Subcutaneous abdominal adipose tissue (tissue), 5 donors: ENCODE data around the gene F10.
"Not testable (repeated sequence)": the region's sequence is repeated elsewhere in the genome, so short reads cannot be mapped to it uniquely, and the experiment has no call there.

Source experiments
- H3K27ac ChIP-seq: one replicate; pipeline ENCODE4 v1.7.0; 2013; ENCODE audit warnings: low read depth, mild to moderate bottlenecking, inconsistent platforms, low read length, moderate library complexity
- H3K27me3 ChIP-seq, 5 donors: one replicate each; pipeline ENCODE4 v1.7.0; 2013; ENCODE audit warnings: low read length in 5 of 5, inconsistent platforms in 1 of 5; ENCODE audit not compliant: control insufficient read depth in 5 of 5, insufficient read depth in 4 of 5
- H3K36me3 ChIP-seq, 5 donors: one replicate each; pipeline ENCODE4 v1.7.0; 2013; ENCODE audit warnings: low read length in 5 of 5; ENCODE audit not compliant: control insufficient read depth in 5 of 5, insufficient read depth in 5 of 5
- H3K4me1 ChIP-seq, 5 donors: one replicate each; pipeline ENCODE4 v1.7.0; 2013; ENCODE audit warnings: low read length in 5 of 5, mild to moderate bottlenecking in 3 of 5, moderate library complexity in 1 of 5; ENCODE audit not compliant: control insufficient read depth in 5 of 5, insufficient read depth in 5 of 5
- H3K4me3 ChIP-seq, 5 donors: one replicate each; pipeline ENCODE4 v1.7.0; 2013; ENCODE audit warnings: low read length in 5 of 5, low read depth in 1 of 5
- H3K9ac ChIP-seq, 5 donors: one replicate each; pipeline ENCODE4 v1.7.0; 2013; ENCODE audit warnings: low read length in 5 of 5, mild to moderate bottlenecking in 4 of 5, moderate library complexity in 3 of 5
- H3K9me3 ChIP-seq, 5 donors: one replicate each; pipeline ENCODE4 v1.7.0; 2013; ENCODE audit warnings: low read length in 5 of 5; ENCODE audit not compliant: control insufficient read depth in 5 of 5
- donor health status: healthy.
- donor health status: healthy.
- donor health status: healthy.
- donor health status: healthy.
- donor health status: healthy.

Gene F10

GRCh38 chr13:113098162-113098732 lies 24.4 kb upstream of the F10 start:
- no peak overlapping the region for H3K9ac ChIP-seq
- peaks cover 4 to 31% (median 23%) of the 10 kb centered on the region in 5 donors for H3K27me3 ChIP-seq
- H3K4me3 ChIP-seq, result no peak overlapping the region
- no peak overlapping the region for H3K27ac ChIP-seq
- peaks cover 0 to 33% (median 23%) of the 10 kb centered on the region in 5 donors for H3K36me3 ChIP-seq
- peaks cover 0 to 1% (median 0%) of the 10 kb centered on the region in 5 donors for H3K4me1 ChIP-seq
- no peaks in the 10 kb centered on the region for H3K9me3 ChIP-seq

- H3K27ac ChIP-seq, result no peak overlapping the region
- peaks cover 0 to 1% (median 0%) of the 10 kb centered on the region in 5 donors for H3K4me1 ChIP-seq
- H3K27me3 ChIP-seq, result peaks cover 9 to 31% (median 18%) of the 10 kb centered on the region in 5 donors
- H3K4me3 ChIP-seq, result no peak overlapping the region
- H3K9ac ChIP-seq, result no peak overlapping the region
- peaks cover 0 to 31% (median 23%) of the 10 kb centered on the region in 5 donors for H3K36me3 ChIP-seq
- no peaks in the 10 kb centered on the region for H3K9me3 ChIP-seq
Observed at GRCh38 chr13:113099142-113099541, 23.5 kb upstream of the F10 start.

- peaks cover 3 to 35% (median 14%) of the 10 kb centered on the region in 5 donors for H3K27me3 ChIP-seq
- not testable (repeated sequence) for H3K27ac ChIP-seq, H3K9ac ChIP-seq, H3K9me3 ChIP-seq, H3K4me1 ChIP-seq, H3K4me3 ChIP-seq
- H3K36me3 ChIP-seq, result peaks cover 0 to 10% (median 3%) of the 10 kb centered on the region in 5 donors
Observed at GRCh38 chr13:113102302-113102701, 20.3 kb upstream of the F10 start.

- Histone ChIP-seq H3K4me1 (peaks cover 0 to 1% (median 0%) of the 10 kb centered on the region in 5 donors), H3K27ac (no peak overlapping the region)
Observed at GRCh38 chr13:113102727-113103126, 19.9 kb upstream of the F10 start.

GRCh38 chr13:113103646-113104045 lies 19.0 kb upstream of the F10 start:
- Histone ChIP-seq H3K4me3 (no peak overlapping the region), H3K27me3 (peaks cover 3 to 27% (median 11%) of the 10 kb centered on the region in 5 donors), H3K27ac (no peak overlapping the region), H3K36me3 (peaks cover 0 to under 1% (median 0%) of the 10 kb centered on the region in 5 donors), H3K9me3 (no peaks in the 10 kb centered on the region), H3K9ac (no peak overlapping the region), H3K4me1 (peaks cover 0 to 3% (median 0%) of the 10 kb centered on the region in 5 donors)

More at GRCh38 chr13:113102727-113103126, 19.9 kb upstream of the F10 start:
- H3K36me3 ChIP-seq, result peaks cover 0 to 9% (median 3%) of the 10 kb centered on the region in 5 donors
- peaks cover 3 to 34% (median 14%) of the 10 kb centered on the region in 5 donors for H3K27me3 ChIP-seq
- no peak overlapping the region for H3K9ac ChIP-seq
- no peak overlapping the region for H3K4me3 ChIP-seq
- no peaks in the 10 kb centered on the region for H3K9me3 ChIP-seq

GRCh38 chr13:113105032-113105920 lies 17.3 kb upstream of the F10 start, which contains the start of gene F7:
TSS of gene F7 (plus strand) at chr13:113105791. CDS start at chr13:113105842, 51 bp downstream.
- Histone ChIP-seq H3K36me3 (no peaks in the 10 kb centered on the region), H3K4me1 (peaks cover 2 to 10% (median 7%) of the 10 kb centered on the region in 5 donors), H3K9ac (no peak within 1 kb of the TSS), H3K4me3 (no peak within 1 kb of the TSS), H3K27me3 (peaks cover 11 to 34% (median 22%) of the 10 kb centered on the region in 5 donors), H3K27ac (no peak within 1 kb of the TSS), H3K9me3 (no peaks in the 10 kb centered on the region)

GRCh38 chr13:113105921-113106452 lies 16.6 kb upstream of the F10 start:
- Histone ChIP-seq H3K4me1 (peaks cover 2 to 16% (median 14%) of the 10 kb centered on the region in 5 donors), H3K9ac (no peak overlapping the region), H3K4me3 (no peak overlapping the region), H3K36me3 (no peaks in the 10 kb centered on the region), H3K9me3 (no peaks in the 10 kb centered on the region), H3K27me3 (peaks cover 13 to 41% (median 27%) of the 10 kb centered on the region in 5 donors), H3K27ac (no peak overlapping the region)

GRCh38 chr13:113106711-113107351 lies 15.8 kb upstream of the F10 start:
- H3K36me3 ChIP-seq, result no peaks in the 10 kb centered on the region
- no peak overlapping the region for H3K9ac ChIP-seq
- peaks cover 15 to 45% (median 30%) of the 10 kb centered on the region in 5 donors for H3K27me3 ChIP-seq
- H3K4me1 ChIP-seq, result peaks cover 2 to 18% (median 15%) of the 10 kb centered on the region in 5 donors
- no peak overlapping the region for H3K4me3 ChIP-seq
- H3K9me3 ChIP-seq, result no peaks in the 10 kb centered on the region
- no peak overlapping the region for H3K27ac ChIP-seq

- not testable (repeated sequence) for H3K9ac ChIP-seq
- Histone ChIP-seq H3K27me3 (peaks cover 15 to 44% (median 31%) of the 10 kb centered on the region in 5 donors), H3K4me1 (peaks cover 2 to 18% (median 15%) of the 10 kb centered on the region in 5 donors)
Observed at GRCh38 chr13:113108521-113108920, 14.1 kb upstream of the F10 start.

More at GRCh38 chr13:113108521-113108920, 14.1 kb upstream of the F10 start:
- H3K4me3 ChIP-seq, H3K27ac ChIP-seq, H3K9me3 ChIP-seq, H3K36me3 ChIP-seq: not testable (repeated sequence)
